Adrenal gland (tissue), 12 donors: Measurements from ENCODE around the gene STIM2. TPM values are rescaled to one million over a fixed set of nuclear protein-coding genes. Genes with fewer than 3 reads are reported as not detected.

Experiments used
- DNase-seq, 7 donors: peaks; one replicate each; pipeline ENCODE4 v3.0.0-alpha.2; 2019 to 2020
- H3K27ac ChIP-seq, 5 donors: fragments of 200-600 bp; sonication (generic) in 4 of 5; 1 replicate in 3 of 5; 2 replicates in 2 of 5; pipeline versions ENCODE4 v1.5.1 to v1.8.0; 2016 to 2020; ENCODE audit warnings: mild to moderate bottlenecking in 1 of 5
- H3K27me3 ChIP-seq: fragments of 200-600 bp; 2 replicates; pipeline ENCODE4 v1.8.0; 2021
- H3K36me3 ChIP-seq, 2 donors: fragments of 200-600 bp; replicated peaks in 1 of 2; 1 replicate in 1 of 2; 2 replicates in 1 of 2; pipeline versions ENCODE4 v1.5.1 to v1.8.0; 2018 to 2022
- H3K4me1 ChIP-seq, 2 donors: fragments of 200-600 bp; replicated peaks in 1 of 2; 1 replicate in 1 of 2; 2 replicates in 1 of 2; pipeline versions ENCODE4 v1.5.1 to v1.8.0; 2018 to 2021
- H3K4me3 ChIP-seq, 4 donors: fragments of 200-600 bp; sonication (generic) in 3 of 4; one replicate each; pipeline ENCODE4 v1.5.1; 2016 to 2018
- H3K9me3 ChIP-seq, 3 donors: fragments of 200-600 bp; sonication (generic) in 1 of 3; replicated peaks in 1 of 3; 1 replicate in 2 of 3; 2 replicates in 1 of 3; pipeline versions ENCODE4 v1.5.1 to v1.8.0; 2016 to 2021
- POLR2A ChIP-seq, 2 donors: fragments of 450-650 bp; IDR thresholded peaks; one replicate each; pipeline ENCODE4 v1.6.1; 2017; ENCODE audit warnings: antibody characterized with exemption in 2 of 2, mild to moderate bottlenecking in 2 of 2, moderate library complexity in 1 of 2
- whole genome bisulfite sequencing, 4 donors: extraction: QIAGEN DNeasy Blood & Tissue Kit in 2 of 4; methylation state at CpG; one replicate each; pipeline versions ENCODE4 v1.1.5 to v1.1.7; 2013 to 2017; 5-methylcytosine and 5-hydroxymethylcytosine counted together
- intact Hi-C, 2 donors: fragments of 100-400 bp; cut with DNase I; formaldehyde crosslinking; loops; one replicate each; pipeline versions ENCODE4 v1.14.1 to v1.15.0; 2022 to 2023
- polyA plus RNA-seq, 3 donors: library from polyadenylated mRNA; stranded (reverse); fragments of 200-250 nt in 2 of 3; fragments of 350-450 nt in 1 of 3; fragmentation: Illumina TruSeq in 1 of 3; extraction: RNeasy Lipid Tissue Mini Kit (QIAGEN cat#74804) in 1 of 3; gene quantifications; one replicate each; pipeline ENCODE4 v1.2.3, GENCODE V29; 2013 to 2014
- total RNA-seq, 9 donors: library from RNA; depleted of rRNA in 4 of 9; stranded (reverse); fragments of >200 nt in 4 of 9; fragments of 120-200 nt in 1 of 9; fragmentation: NEBNext Ultra II Directional in 1 of 9; extraction: Animal tissue kit (Norgen Biotek cat#: 25700) in 1 of 9; gene quantifications; one replicate each; pipeline versions ENCODE4 v1.1.0 to v1.2.4, GENCODE V29; 2013 to 2023
- TF ChIP-seq, protein P1 (sequence below), 6 experiments: fragments of 450-650 bp in 4 of 6; fragments of 200-600 bp in 2 of 6; sonication (generic) in 1 of 6; IDR thresholded peaks; 1 replicate in 5 of 6; 2 replicates in 1 of 6; pipeline versions ENCODE4 v1.5.1 to v1.8.0; 2016 to 2021; ENCODE audit warnings: antibody characterized with exemption in 6 of 6, mild to moderate bottlenecking in 2 of 6, moderate library complexity in 1 of 6
- donor health status: healthy with polysubstance abuse.
- donor health status: Bipolar disorder and iron deficiency.
- donor health status: DM: yes; HTN: yes; CAD: no.
- donor health status: DM: no; HTN: no; CAD: no.
- donor health status: DM: no; HTN: no; CAD: no.
- donor health status: DM: yes; HTN: yes; CAD: no.

Gene STIM2
- total and polyA plus RNA-seq, 12 donors: 7.5 to 30.4 (median 14.9) TPM

DNA sequence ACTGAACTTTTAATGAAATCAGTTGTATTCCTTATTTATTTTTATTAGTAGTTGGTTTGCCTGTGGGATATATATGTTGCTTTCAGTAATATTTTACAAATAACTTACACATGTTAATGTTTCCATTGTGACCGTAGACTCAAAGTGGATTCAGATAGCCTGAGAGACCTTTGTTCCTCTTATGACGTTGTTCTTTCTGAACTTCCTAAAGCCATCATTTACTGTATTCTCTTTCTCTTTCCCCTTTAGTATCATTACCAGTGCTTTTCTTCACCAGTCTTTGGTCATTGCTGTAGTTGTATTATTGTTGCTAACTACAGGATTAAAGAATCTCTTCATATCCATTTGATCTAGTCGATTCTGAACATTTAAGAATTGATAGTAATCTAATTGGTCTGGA is 4.3 kb downstream of the STIM2 start:
- H3K36me3 ChIP-seq: no peaks in the 10 kb centered on the region
- no peaks in the 10 kb centered on the region for H3K9me3 ChIP-seq
- DNase-seq: no peak
- H3K27ac ChIP-seq: peak overlapping the region in 3 of 5 donors; percentile 10 to 64 (median 17)
- H3K4me1 ChIP-seq: peaks cover 8 to 60% of the 10 kb centered on the region in 2 donors
- no peak overlapping the region for H3K4me3 ChIP-seq
- no peaks in the 10 kb centered on the region for H3K27me3 ChIP-seq
- TF ChIP-seq, protein P1, sequence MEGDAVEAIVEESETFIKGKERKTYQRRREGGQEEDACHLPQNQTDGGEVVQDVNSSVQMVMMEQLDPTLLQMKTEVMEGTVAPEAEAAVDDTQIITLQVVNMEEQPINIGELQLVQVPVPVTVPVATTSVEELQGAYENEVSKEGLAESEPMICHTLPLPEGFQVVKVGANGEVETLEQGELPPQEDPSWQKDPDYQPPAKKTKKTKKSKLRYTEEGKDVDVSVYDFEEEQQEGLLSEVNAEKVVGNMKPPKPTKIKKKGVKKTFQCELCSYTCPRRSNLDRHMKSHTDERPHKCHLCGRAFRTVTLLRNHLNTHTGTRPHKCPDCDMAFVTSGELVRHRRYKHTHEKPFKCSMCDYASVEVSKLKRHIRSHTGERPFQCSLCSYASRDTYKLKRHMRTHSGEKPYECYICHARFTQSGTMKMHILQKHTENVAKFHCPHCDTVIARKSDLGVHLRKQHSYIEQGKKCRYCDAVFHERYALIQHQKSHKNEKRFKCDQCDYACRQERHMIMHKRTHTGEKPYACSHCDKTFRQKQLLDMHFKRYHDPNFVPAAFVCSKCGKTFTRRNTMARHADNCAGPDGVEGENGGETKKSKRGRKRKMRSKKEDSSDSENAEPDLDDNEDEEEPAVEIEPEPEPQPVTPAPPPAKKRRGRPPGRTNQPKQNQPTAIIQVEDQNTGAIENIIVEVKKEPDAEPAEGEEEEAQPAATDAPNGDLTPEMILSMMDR (IDR thresholded peaks at IDR 0.05): no peak
- no peak for TF ChIP-seq POLR2A (IDR thresholded peaks at IDR 0.05)
- 66 to 76% (median 74%) methylated on average over 3 of the region's 3 CpGs for WGBS, 4 donors
- intact Hi-C loops: loop anchor here (5.0 to 10.0 kb wide), 2 partner anchors 120 to 142 kb away; no protein-coding TSS in a partner anchor

DNA sequence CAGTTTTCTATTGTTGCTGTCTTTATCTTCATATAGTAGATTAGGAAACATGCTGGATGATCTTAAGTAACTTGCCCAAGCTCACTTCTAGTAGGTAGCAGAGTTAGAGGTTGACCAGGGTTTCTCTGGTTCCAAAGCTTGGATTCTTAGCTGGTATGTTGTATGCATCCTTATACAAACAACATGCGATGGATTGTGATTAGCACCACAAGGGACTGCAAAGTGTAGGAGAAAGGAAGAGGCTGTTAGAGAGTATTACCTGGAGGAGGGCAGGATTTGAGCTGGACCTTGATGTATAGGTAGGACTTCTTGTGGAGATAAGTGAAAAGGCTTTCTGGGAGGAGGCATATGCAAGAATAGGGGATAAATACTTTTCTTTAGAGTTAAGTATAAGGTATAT is 5.6 kb downstream of the STIM2 start:
- intact Hi-C loops: loop anchor here in 1 of 2 donors (10.0 kb wide), 1 partner anchor 119 kb away; no protein-coding TSS in a partner anchor

DNA sequence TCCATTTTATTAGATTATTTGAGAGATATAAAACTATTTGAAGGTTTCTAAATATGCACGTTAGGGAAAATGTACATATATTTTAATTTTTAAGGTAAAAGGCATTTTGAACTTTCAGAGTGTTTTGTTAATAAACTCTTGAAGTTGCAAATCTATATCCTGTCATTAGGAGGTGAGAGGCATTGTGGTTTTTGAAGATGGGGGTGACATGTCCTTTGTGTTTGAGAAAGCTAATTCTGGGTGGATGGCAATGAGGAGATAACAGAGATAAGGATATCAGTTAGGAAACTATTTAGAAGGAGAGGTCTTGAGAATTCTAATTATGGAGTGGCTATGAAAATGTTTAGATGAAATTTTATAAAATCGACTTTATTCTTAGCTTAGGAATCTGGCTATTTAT is 6.1 kb downstream of the STIM2 start:
- Histone ChIP-seq H3K4me1 (peaks cover 8 to 58% of the 10 kb centered on the region in 2 donors), H3K27ac (no peak overlapping the region), H3K27me3 (no peaks in the 10 kb centered on the region), H3K36me3 (no peaks in the 10 kb centered on the region), H3K4me3 (no peak overlapping the region), H3K9me3 (no peaks in the 10 kb centered on the region)
- WGBS, 4 donors: 76 to 86% (median 82%) methylated on average over 2 of the region's 2 CpGs
- intact Hi-C loops: loop anchor here in 1 of 2 donors (10.0 kb wide), 1 partner anchor 118 kb away; no protein-coding TSS in a partner anchor
- no peak for DNase-seq
- TF ChIP-seq, protein P1 (IDR thresholded peaks at IDR 0.05): no peak
- no peak for TF ChIP-seq POLR2A (IDR thresholded peaks at IDR 0.05)

More for the DNA sequence above, 5.6 kb downstream of the STIM2 start:
- TF ChIP-seq, protein P1 (IDR thresholded peaks at IDR 0.05): no peak
- no peak for TF ChIP-seq POLR2A (IDR thresholded peaks at IDR 0.05)
- WGBS, 4 donors: 94 to 97% (median 95%) methylated on average over 1 of the region's 1 CpG
- DNase-seq: no peak
- Histone ChIP-seq H3K27ac (no peak overlapping the region), H3K4me1 (peaks cover 8 to 59% of the 10 kb centered on the region in 2 donors), H3K9me3 (no peaks in the 10 kb centered on the region), H3K36me3 (no peaks in the 10 kb centered on the region), H3K27me3 (no peaks in the 10 kb centered on the region), H3K4me3 (no peak overlapping the region)

DNA sequence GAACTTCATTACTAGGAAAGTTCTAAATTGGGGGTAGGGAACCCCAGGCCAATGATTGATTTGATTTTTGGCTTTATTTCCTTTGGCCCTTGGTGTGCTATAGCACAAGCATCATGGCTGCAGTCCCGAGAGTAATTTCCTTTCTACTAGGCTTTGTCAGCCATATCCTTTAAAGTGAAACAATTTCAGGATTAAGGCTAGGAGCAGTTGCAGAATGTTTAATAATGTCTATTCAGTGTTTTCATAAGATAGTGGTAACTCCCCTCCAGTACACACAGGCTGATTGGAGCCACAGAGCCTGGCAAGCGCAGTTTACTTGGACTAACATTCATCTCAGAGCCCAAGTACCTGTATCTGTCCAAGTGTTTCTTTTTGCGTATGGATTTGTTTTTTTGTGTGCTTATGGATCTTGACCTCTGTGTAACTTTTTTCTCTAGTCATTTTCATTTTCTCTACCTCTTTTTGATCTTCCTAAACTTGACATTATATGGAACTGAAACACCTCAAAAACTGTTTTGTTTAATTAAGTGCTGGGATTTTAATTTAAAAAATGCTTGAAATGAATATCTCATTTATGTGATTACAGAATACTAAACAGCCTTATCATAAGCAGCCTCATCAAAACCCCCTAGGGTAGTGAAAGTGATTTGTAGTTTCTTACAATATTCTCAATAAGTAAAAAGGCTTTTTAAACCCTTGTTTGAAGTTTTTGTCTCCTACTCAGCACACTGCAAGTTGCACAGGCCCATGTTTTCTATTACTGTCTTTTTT is 7.5 kb downstream of the STIM2 start:
- no peaks in the 10 kb centered on the region for H3K36me3 ChIP-seq
- WGBS, 4 donors: 69 to 73% (median 71%) methylated on average over 3 of the region's 3 CpGs
- intact Hi-C loops: loop anchor here in 1 of 2 donors (10.0 kb wide), 1 partner anchor 117 kb away; no protein-coding TSS in a partner anchor
- no peak for DNase-seq
- no peaks in the 10 kb centered on the region for H3K27me3 ChIP-seq
- H3K4me3 ChIP-seq: peak overlapping the region in 1 of 4 donors; percentile 1
- H3K27ac ChIP-seq: no peak overlapping the region
- H3K4me1 ChIP-seq: peaks cover 0 to 45% of the 10 kb centered on the region in 2 donors
- no peaks in the 10 kb centered on the region for H3K9me3 ChIP-seq
- TF ChIP-seq, protein P1 (IDR thresholded peaks at IDR 0.05): no peak
- TF ChIP-seq POLR2A (IDR thresholded peaks at IDR 0.05): no peak
